Liver (tissue), 9 donors: ENCODE data around the gene NMBR. TPM values are rescaled to one million over a fixed set of nuclear protein-coding genes. Genes with fewer than 3 reads are reported as not detected.
A peak's percentile ranks its signal among the peaks of the same experiment; 100 is the strongest.

Source experiments
- DNase-seq: peaks from one replicate; pipeline ENCODE4 v3.0.0-alpha.2; 2017; ENCODE audit warnings: low spot score
- H3K27ac ChIP-seq, 2 donors: one replicate each; pipeline ENCODE4 v1.7.0; 2013; ENCODE audit warnings: inconsistent platforms in 2 of 2, low read length in 2 of 2, control low read depth in 1 of 2, low read depth in 1 of 2, mild to moderate bottlenecking in 1 of 2
- H3K27me3 ChIP-seq, 4 donors: one replicate each; pipeline versions ENCODE4 v1.6.1 to v1.7.0; 2013; ENCODE audit warnings: low read length in 3 of 4, inconsistent platforms in 1 of 4, mild to moderate bottlenecking in 1 of 4, moderate library complexity in 1 of 4; ENCODE audit not compliant: control insufficient read depth in 4 of 4, insufficient read depth in 4 of 4
- H3K36me3 ChIP-seq, 4 donors: one replicate each; pipeline versions ENCODE4 v1.6.1 to v1.7.0; 2013; ENCODE audit warnings: low read length in 3 of 4, mild to moderate bottlenecking in 3 of 4, low read depth in 1 of 4, moderate library complexity in 1 of 4; ENCODE audit not compliant: control insufficient read depth in 4 of 4, insufficient read depth in 3 of 4
- H3K4me1 ChIP-seq, 4 donors: one replicate each; pipeline versions ENCODE4 v1.6.1 to v1.7.0; 2013; ENCODE audit warnings: low read length in 3 of 4, mild to moderate bottlenecking in 3 of 4, moderate library complexity in 1 of 4; ENCODE audit not compliant: control insufficient read depth in 4 of 4, insufficient read depth in 4 of 4
- H3K4me3 ChIP-seq, 3 donors: one replicate each; pipeline versions ENCODE4 v1.6.1 to v1.7.0; 2013; ENCODE audit warnings: low read length in 3 of 3, control low read depth in 1 of 3, low read depth in 1 of 3, mild to moderate bottlenecking in 1 of 3
- H3K9ac ChIP-seq, 2 donors: one replicate each; pipeline ENCODE4 v1.7.0; 2013; ENCODE audit warnings: low read length in 2 of 2, mild to moderate bottlenecking in 2 of 2, moderate library complexity in 2 of 2, control low read depth in 1 of 2, low read depth in 1 of 2
- H3K9me3 ChIP-seq, 4 donors: one replicate each; pipeline versions ENCODE4 v1.6.1 to v1.7.0; 2013; ENCODE audit warnings: low read length in 3 of 4; ENCODE audit not compliant: control insufficient read depth in 4 of 4
- ATF3 ChIP-seq: IDR thresholded peaks from 2 replicates; pipeline ENCODE4 v1.6.1; 2016; ENCODE audit warnings: antibody characterized with exemption
- EGR1 ChIP-seq, 2 donors: IDR thresholded peaks; 2 replicates each; pipeline ENCODE4 v1.6.1; 2016 to 2018; ENCODE audit warnings: antibody characterized with exemption in 2 of 2, low read depth in 2 of 2
- FOXA1 ChIP-seq: IDR thresholded peaks from 2 replicates; pipeline ENCODE4 v1.6.1; 2016; ENCODE audit warnings: antibody characterized with exemption
- JUND ChIP-seq, 2 donors: IDR thresholded peaks; 2 replicates each; pipeline ENCODE4 v1.6.1; 2016; ENCODE audit warnings: antibody characterized with exemption in 2 of 2
- MAX ChIP-seq: IDR thresholded peaks from 2 replicates; pipeline ENCODE4 v1.6.1; 2016; ENCODE audit warnings: antibody characterized with exemption
- RAD21 ChIP-seq, 2 donors: IDR thresholded peaks; 2 replicates each; pipeline ENCODE4 v1.6.1; 2016; ENCODE audit warnings: antibody characterized with exemption in 2 of 2, mild to moderate bottlenecking in 2 of 2
- REST ChIP-seq: IDR thresholded peaks from 2 replicates; pipeline ENCODE4 v1.6.1; 2016; ENCODE audit warnings: antibody characterized with exemption, mild to moderate bottlenecking
- RXRA ChIP-seq, 2 donors: IDR thresholded peaks; 2 replicates each; pipeline ENCODE4 v1.6.1; 2017 to 2018; ENCODE audit warnings: antibody characterized with exemption in 2 of 2, mild to moderate bottlenecking in 1 of 2
- SP1 ChIP-seq: IDR thresholded peaks from 2 replicates; pipeline ENCODE4 v1.6.1; 2018; ENCODE audit warnings: antibody characterized with exemption, mild to moderate bottlenecking
- TAF1 ChIP-seq: conservative IDR thresholded peaks from 2 replicates; pipeline ENCODE4 v1.6.1; 2016; ENCODE audit warnings: antibody characterized with exemption, mild to moderate bottlenecking
- YY1 ChIP-seq: IDR thresholded peaks from 2 replicates; pipeline ENCODE4 v1.6.1; 2016; ENCODE audit warnings: antibody characterized with exemption, mild to moderate bottlenecking
- WGBS: extraction: QIAGEN DNeasy Blood & Tissue Kit; methylation state at CpG from one replicate; pipeline ENCODE4 v1.1.7; 2013; 5-methylcytosine and 5-hydroxymethylcytosine counted together
- polyA plus RNA-seq, 2 donors: library from polyadenylated mRNA; stranded (reverse) in 1 of 2; unstranded in 1 of 2; fragments of 200-250 nt in 1 of 2; fragments of >200 nt in 1 of 2; fragmentation: Nextera tagmentation in 1 of 2; extraction: Ambion mirVana in 1 of 2; gene quantifications; one replicate each; pipeline versions ENCODE4 v1.2.1 to v1.2.3, GENCODE V29; 2013 to 2015
- total RNA-seq, 2 donors: library from RNA; depleted of rRNA; stranded (reverse); fragments of >200 nt; gene quantifications; one replicate each; pipeline ENCODE4 v1.2.3, GENCODE V29; 2014
- TF ChIP-seq, protein P1 (sequence below): fragments of 150-350 bp; IDR thresholded peaks from 2 replicates; pipeline ENCODE4 v1.5.1; 2017; ENCODE audit warnings: improper control_type of control experiment, low read depth, low read length; ENCODE audit not compliant: missing input control
- TF ChIP-seq, protein P2 (sequence below): IDR thresholded peaks from 2 replicates; pipeline ENCODE4 v1.6.1; 2016; ENCODE audit warnings: antibody characterized with exemption
- donor health status: healthy.
- donor health status: healthy.
- donor health status: healthy.
- donor health status: healthy.
- donor health status: healthy.

Gene NMBR
- total and polyA plus RNA-seq, 4 donors: not detected

GRCh38 chr6:142047934-142048592 is 98.9 kb downstream of the NMBR start:
- H3K4me3 ChIP-seq: no peak overlapping the region
- no peaks in the 10 kb centered on the region for H3K27me3 ChIP-seq
- WGBS: 91% methylated on average over 12 of the region's 12 CpGs
- H3K9me3 ChIP-seq: peaks cover 0 to 5% (median 0%) of the 10 kb centered on the region in 4 donors
- no peak for DNase-seq
- no peaks in the 10 kb centered on the region for H3K36me3 ChIP-seq
- TF ChIP-seq, protein P1, sequence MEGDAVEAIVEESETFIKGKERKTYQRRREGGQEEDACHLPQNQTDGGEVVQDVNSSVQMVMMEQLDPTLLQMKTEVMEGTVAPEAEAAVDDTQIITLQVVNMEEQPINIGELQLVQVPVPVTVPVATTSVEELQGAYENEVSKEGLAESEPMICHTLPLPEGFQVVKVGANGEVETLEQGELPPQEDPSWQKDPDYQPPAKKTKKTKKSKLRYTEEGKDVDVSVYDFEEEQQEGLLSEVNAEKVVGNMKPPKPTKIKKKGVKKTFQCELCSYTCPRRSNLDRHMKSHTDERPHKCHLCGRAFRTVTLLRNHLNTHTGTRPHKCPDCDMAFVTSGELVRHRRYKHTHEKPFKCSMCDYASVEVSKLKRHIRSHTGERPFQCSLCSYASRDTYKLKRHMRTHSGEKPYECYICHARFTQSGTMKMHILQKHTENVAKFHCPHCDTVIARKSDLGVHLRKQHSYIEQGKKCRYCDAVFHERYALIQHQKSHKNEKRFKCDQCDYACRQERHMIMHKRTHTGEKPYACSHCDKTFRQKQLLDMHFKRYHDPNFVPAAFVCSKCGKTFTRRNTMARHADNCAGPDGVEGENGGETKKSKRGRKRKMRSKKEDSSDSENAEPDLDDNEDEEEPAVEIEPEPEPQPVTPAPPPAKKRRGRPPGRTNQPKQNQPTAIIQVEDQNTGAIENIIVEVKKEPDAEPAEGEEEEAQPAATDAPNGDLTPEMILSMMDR: no peak
- TF ChIP-seq YY1 (no peak), EGR1 (IDR thresholded peaks at IDR 0.05; ENCODE audit: low read depth in 2 of 2) (no peak), RAD21 (IDR thresholded peaks at IDR 0.05) (no peak), JUND (IDR thresholded peaks at IDR 0.05) (no peak), SP1 (no peak), ATF3 (no peak), TAF1 (no peak)
- TF ChIP-seq, protein P2, sequence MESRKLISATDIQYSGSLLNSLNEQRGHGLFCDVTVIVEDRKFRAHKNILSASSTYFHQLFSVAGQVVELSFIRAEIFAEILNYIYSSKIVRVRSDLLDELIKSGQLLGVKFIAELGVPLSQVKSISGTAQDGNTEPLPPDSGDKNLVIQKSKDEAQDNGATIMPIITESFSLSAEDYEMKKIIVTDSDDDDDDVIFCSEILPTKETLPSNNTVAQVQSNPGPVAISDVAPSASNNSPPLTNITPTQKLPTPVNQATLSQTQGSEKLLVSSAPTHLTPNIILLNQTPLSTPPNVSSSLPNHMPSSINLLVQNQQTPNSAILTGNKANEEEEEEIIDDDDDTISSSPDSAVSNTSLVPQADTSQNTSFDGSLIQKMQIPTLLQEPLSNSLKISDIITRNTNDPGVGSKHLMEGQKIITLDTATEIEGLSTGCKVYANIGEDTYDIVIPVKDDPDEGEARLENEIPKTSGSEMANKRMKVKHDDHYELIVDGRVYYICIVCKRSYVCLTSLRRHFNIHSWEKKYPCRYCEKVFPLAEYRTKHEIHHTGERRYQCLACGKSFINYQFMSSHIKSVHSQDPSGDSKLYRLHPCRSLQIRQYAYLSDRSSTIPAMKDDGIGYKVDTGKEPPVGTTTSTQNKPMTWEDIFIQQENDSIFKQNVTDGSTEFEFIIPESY: no peak
- no peak overlapping the region for H3K9ac ChIP-seq
- peaks cover 0 to 3% (median 0%) of the 10 kb centered on the region in 4 donors for H3K4me1 ChIP-seq
- H3K27ac ChIP-seq: no peak overlapping the region

DNA sequence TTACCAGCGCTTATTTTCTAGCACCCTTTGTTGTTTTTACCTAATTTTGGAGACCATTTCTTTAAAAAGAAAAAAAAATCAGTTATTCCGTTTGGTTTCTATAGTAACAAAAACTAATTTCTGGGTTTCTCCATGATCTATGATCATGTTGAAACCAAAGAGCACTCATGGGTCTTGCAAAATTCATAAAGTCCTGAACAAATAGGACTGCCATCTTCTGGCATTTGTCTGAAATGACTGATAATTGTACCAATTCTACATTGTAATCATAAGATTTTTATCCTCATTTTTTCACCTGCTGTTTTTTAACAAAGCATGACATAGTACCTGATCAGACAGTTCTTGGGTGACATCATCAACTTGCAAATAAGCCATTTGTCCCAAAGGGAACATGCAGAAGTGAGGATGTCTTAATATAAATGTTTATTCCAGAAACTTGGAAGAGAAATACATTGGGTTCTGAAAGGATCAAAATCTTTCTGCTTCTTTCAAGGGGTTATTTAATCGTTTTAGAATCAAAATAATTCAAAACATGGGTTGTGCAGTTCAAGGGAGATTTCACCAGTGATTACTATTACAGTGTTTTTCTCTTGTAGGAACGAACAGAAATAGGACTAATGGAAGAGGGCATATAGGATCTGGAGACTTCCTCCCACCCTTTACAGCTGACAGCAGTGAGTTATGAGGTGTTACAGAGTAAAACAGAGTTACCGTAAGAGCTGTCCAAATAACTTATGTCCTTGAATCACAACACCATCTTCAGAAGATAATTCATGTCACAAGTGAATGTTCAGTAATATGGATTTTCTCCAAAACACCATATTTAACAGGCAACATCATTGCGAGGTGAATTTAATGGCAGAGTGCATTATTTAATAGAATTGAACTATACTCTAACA is 101.3 kb downstream of the NMBR start:
- no peaks in the 10 kb centered on the region for H3K9me3 ChIP-seq
- TF ChIP-seq, protein P1: peak; percentile 41
- TF ChIP-seq JUND (IDR thresholded peaks at IDR 0.05): no peak
- no peak for TF ChIP-seq RXRA (IDR thresholded peaks at IDR 0.05)
- no peak for TF ChIP-seq MAX
- no peak for TF ChIP-seq REST
- TF ChIP-seq RAD21 (IDR thresholded peaks at IDR 0.05): peak; percentile 77 to 79
- TF ChIP-seq TAF1: no peak
- TF ChIP-seq FOXA1: no peak
- H3K9ac ChIP-seq: no peak overlapping the region
- H3K4me3 ChIP-seq: no peak overlapping the region
- 52% methylated on average over 6 of the region's 6 CpGs for WGBS
- no peaks in the 10 kb centered on the region for H3K36me3 ChIP-seq
- DNase-seq: no peak
- H3K27me3 ChIP-seq: no peaks in the 10 kb centered on the region
- peaks cover 0 to 3% (median 0%) of the 10 kb centered on the region in 4 donors for H3K4me1 ChIP-seq
- H3K27ac ChIP-seq: no peak overlapping the region
